GM21576 (cell line): ENCODE measurements around the gene PDZD2.

Experiments
- ATAC-seq: cut with Tn5 transposase; IDR thresholded peaks from one replicate; pipeline ENCODE4 v1.9.1; 2021; ENCODE audit warnings: mild to moderate bottlenecking, moderate library complexity; ENCODE audit not compliant: unreplicated experiment

The PDZD2 gene

GRCh38 chr5:32155211-32155610 lies 516.3 kb downstream of the PDZD2 start:
- ATAC-seq = no peak

- no peak for ATAC-seq
These were observed 517.7 kb downstream of the PDZD2 start for GRCh38 chr5:32156635-32157034.

GRCh38 chr5:32157078-32157477 lies 518.1 kb downstream of the PDZD2 start:
- no peak for ATAC-seq

GRCh38 chr5:32158679-32158975 lies 519.7 kb downstream of the PDZD2 start:
- no peak for ATAC-seq

GRCh38 chr5:32159328-32160072 lies 520.6 kb downstream of the PDZD2 start:
- no peak for ATAC-seq

- no peak for ATAC-seq
These were observed 521.3 kb downstream of the PDZD2 start for GRCh38 chr5:32160228-32160627.
